Measurements from ENCODE around the gene CNIH2. TPM values are rescaled to one million over a fixed set of nuclear protein-coding genes. Genes with fewer than 3 reads are reported as not detected.
A peak's percentile ranks its signal among the peaks of the same experiment; 100 is the strongest.
"Not testable (repeated sequence)": the region's sequence is repeated elsewhere in the genome, so short reads cannot be mapped to it uniquely, and the experiment has no call there.

Gene CNIH2
- total RNA-seq, 2 experiments from 2014 or later, result 0.96 to 2.0 TPM

GRCh38 chr11:66243782-66244535 lies 34.0 kb upstream of the CNIH2 start:
- POLR2A ChIA-PET, result interaction anchor here (0.7 to 1.4 kb wide), 3 partner anchors 15 to 26 kb away, joined by 3 to 4 read pairs (median 4); no protein-coding TSS in a partner anchor
- Mint-ChIP-seq H3K4me3 (no peak overlapping the region), H3K4me1 (ENCODE audit: low read depth) (peaks cover 4% of the 10 kb centered on the region), H3K36me3 (ENCODE audit: low read depth) (peaks cover 3% of the 10 kb centered on the region), H3K27me3 (no peaks in the 10 kb centered on the region), H3K9me3 (no peaks in the 10 kb centered on the region), H3K27ac (peak overlapping the region; percentile 77)
- TF ChIP-seq, protein P1, sequence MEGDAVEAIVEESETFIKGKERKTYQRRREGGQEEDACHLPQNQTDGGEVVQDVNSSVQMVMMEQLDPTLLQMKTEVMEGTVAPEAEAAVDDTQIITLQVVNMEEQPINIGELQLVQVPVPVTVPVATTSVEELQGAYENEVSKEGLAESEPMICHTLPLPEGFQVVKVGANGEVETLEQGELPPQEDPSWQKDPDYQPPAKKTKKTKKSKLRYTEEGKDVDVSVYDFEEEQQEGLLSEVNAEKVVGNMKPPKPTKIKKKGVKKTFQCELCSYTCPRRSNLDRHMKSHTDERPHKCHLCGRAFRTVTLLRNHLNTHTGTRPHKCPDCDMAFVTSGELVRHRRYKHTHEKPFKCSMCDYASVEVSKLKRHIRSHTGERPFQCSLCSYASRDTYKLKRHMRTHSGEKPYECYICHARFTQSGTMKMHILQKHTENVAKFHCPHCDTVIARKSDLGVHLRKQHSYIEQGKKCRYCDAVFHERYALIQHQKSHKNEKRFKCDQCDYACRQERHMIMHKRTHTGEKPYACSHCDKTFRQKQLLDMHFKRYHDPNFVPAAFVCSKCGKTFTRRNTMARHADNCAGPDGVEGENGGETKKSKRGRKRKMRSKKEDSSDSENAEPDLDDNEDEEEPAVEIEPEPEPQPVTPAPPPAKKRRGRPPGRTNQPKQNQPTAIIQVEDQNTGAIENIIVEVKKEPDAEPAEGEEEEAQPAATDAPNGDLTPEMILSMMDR (IDR thresholded peaks at IDR 0.05), result no peak
- CTCF ChIA-PET, result interaction anchor here (0.9 kb wide), 1 partner anchor 19 kb away, joined by 3 read pairs; no protein-coding TSS in a partner anchor
- intact Hi-C loops (cut with micrococcal nuclease), result no loop called here
- ATAC-seq (peak; percentile 37), DNase-seq (no peak)

- TF ChIP-seq, protein P1 (IDR thresholded peaks at IDR 0.05), result no peak
- DNase-seq (no peak), ATAC-seq (no peak)
- intact Hi-C loops (cut with micrococcal nuclease), result no loop called here
- Mint-ChIP-seq H3K4me3 (no peak overlapping the region), H3K9me3 (no peaks in the 10 kb centered on the region), H3K36me3 (ENCODE audit: low read depth) (peaks cover 3% of the 10 kb centered on the region), H3K4me1 (ENCODE audit: low read depth) (peaks cover 4% of the 10 kb centered on the region), H3K27ac (no peak overlapping the region), H3K27me3 (no peaks in the 10 kb centered on the region)
- ChIA-PET CTCF (interaction anchor here (1.2 to 1.6 kb wide), 2 partner anchors 8 to 12 kb away, joined by 4 read pairs; no protein-coding TSS in a partner anchor), POLR2A (interaction anchor here (0.7 kb wide), 1 partner anchor 75 kb away, joined by 3 read pairs; no protein-coding TSS in a partner anchor)
Observed at GRCh38 chr11:66247295-66247694, 30.7 kb upstream of the CNIH2 start.

- DNase-seq (no peak), ATAC-seq (no peak)
- H3K27me3 Mint-ChIP-seq, result no peaks in the 10 kb centered on the region
- no peak overlapping the region for H3K27ac Mint-ChIP-seq
- H3K4me1 Mint-ChIP-seq (ENCODE audit: low read depth), result peaks cover 4% of the 10 kb centered on the region
- intact Hi-C loops (cut with micrococcal nuclease), result no loop called here
- H3K36me3 Mint-ChIP-seq (ENCODE audit: low read depth), result peaks cover 3% of the 10 kb centered on the region
- no peak overlapping the region for H3K4me3 Mint-ChIP-seq
- ChIA-PET POLR2A (interaction anchor here (0.7 kb wide), 1 partner anchor 75 kb away, joined by 3 read pairs; no protein-coding TSS in a partner anchor), CTCF (interaction anchor here (1.6 kb wide), 1 partner anchor 11 kb away, joined by 4 read pairs; no protein-coding TSS in a partner anchor)
- TF ChIP-seq, protein P1 (IDR thresholded peaks at IDR 0.05), result no peak
- no peaks in the 10 kb centered on the region for H3K9me3 Mint-ChIP-seq
Observed at GRCh38 chr11:66247801-66248200, 30.2 kb upstream of the CNIH2 start.

GRCh38 chr11:66248903-66249302 lies 29.1 kb upstream of the CNIH2 start:
- no peaks in the 10 kb centered on the region for H3K36me3 Mint-ChIP-seq (ENCODE audit: low read depth)
- DNase-seq (no peak), ATAC-seq (no peak)
- intact Hi-C loops (cut with micrococcal nuclease), result no loop called here
- no peaks in the 10 kb centered on the region for H3K9me3 Mint-ChIP-seq
- CTCF ChIA-PET, result no interaction called here
- peaks cover 3% of the 10 kb centered on the region for H3K4me1 Mint-ChIP-seq (ENCODE audit: low read depth)
- no peak overlapping the region for H3K4me3 Mint-ChIP-seq
- H3K27ac Mint-ChIP-seq, result no peak overlapping the region
- POLR2A ChIA-PET, result no interaction called here
- TF ChIP-seq, protein P1 (IDR thresholded peaks at IDR 0.05), result no peak
- H3K27me3 Mint-ChIP-seq, result no peaks in the 10 kb centered on the region

DNA sequence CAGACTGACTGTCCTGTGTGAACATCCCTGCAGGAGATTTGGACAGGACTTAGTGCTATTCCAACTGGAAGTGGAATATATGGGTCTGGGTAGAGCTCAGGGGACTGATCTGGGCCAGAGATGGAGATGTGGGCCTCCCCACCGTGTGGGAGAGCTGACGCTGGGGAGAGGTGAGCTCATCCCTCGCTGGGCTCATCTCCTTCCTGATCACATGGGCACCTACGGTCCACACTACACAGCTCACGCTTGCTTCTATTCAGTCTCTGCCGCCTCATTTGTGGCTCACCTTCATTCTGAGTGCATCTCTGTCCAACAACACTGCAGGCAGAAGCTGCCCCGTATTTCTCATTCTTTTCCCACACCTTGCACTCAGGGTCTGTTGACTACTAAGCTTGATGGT lies 26.2 kb upstream of the CNIH2 start:
- ChIA-PET POLR2A (interaction anchor here (0.7 to 1.1 kb wide), 2 partner anchors 16 to 34 kb away, joined by 3 to 4 read pairs; no protein-coding TSS in a partner anchor), CTCF (interaction anchor here (0.8 to 1.1 kb wide), 2 partner anchors 30 to 207 kb away, joined by 3 read pairs; no protein-coding TSS in a partner anchor)
- Mint-ChIP-seq H3K36me3 (ENCODE audit: low read depth) (no peaks in the 10 kb centered on the region), H3K4me1 (ENCODE audit: low read depth) (peaks cover 8% of the 10 kb centered on the region), H3K27me3 (no peaks in the 10 kb centered on the region), H3K27ac (peak overlapping the region; percentile 14), H3K9me3 (no peaks in the 10 kb centered on the region), H3K4me3 (no peak overlapping the region)
- ATAC-seq, result no peak
- no peak for DNase-seq
- intact Hi-C loops (cut with micrococcal nuclease), result no loop called here
- TF ChIP-seq, protein P1 (IDR thresholded peaks at IDR 0.05), result no peak

DNA sequence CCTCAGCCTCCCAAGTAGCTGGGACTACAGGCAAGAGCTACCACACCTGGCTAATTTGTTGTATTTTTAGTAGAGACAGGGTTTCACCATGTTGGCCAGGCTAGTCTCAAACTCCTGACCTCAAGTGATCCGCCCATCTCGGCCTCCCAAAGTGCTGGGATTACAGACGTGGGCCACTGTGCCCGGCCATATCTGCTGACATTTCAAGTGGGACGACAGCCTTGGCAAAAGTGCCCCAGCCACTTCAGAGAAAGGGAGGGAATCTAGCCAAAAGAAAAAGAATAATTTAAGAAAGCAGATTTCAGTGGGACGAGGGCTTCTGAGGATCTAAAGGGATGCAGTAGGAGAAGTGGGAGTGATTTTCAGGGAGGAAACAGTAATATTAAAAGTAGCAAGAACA lies 24.9 kb upstream of the CNIH2 start:
- H3K27ac Mint-ChIP-seq, result peak overlapping the region; percentile 47
- ATAC-seq; DNase-seq; H3K27me3 Mint-ChIP-seq; H3K36me3 Mint-ChIP-seq (ENCODE audit: low read depth); CTCF ChIA-PET; H3K4me3 Mint-ChIP-seq; H3K9me3 Mint-ChIP-seq; H3K4me1 Mint-ChIP-seq (ENCODE audit: low read depth); POLR2A ChIA-PET; intact Hi-C loops (cut with micrococcal nuclease): not testable (repeated sequence)

Measured in activated CD8-positive, alpha-beta T cell treated with anti-CD3 and anti-CD28 coated beads for 36 hours (primary cell).